GM18526 (cell line): ENCODE data around the gene BLMH.

ENCODE experiments used
- POLR2A ChIP-seq: IDR thresholded peaks from 3 replicates; pipeline ENCODE4 v1.6.1; 2011; ENCODE audit not compliant: insufficient read length; ENCODE audit errors: extremely low read depth

The BLMH gene

GRCh38 chr17:30291543-30292285, at the start of gene BLMH:
Gene BLMH (minus strand): TSS chr17:30291944. CDS start chr17:30291819, 125 bp downstream.
- TF ChIP-seq POLR2A, result peak; percentile 76

GRCh38 chr17:30340801-30341356, 49.1 kb upstream of the BLMH start:
- no peak for TF ChIP-seq POLR2A

- TF ChIP-seq POLR2A, result no peak
Observed at GRCh38 chr17:30339086-30339485, 47.3 kb upstream of the BLMH start.

GRCh38 chr17:30337393-30337999, 45.8 kb upstream of the BLMH start:
- TF ChIP-seq POLR2A, result no peak

DNA sequence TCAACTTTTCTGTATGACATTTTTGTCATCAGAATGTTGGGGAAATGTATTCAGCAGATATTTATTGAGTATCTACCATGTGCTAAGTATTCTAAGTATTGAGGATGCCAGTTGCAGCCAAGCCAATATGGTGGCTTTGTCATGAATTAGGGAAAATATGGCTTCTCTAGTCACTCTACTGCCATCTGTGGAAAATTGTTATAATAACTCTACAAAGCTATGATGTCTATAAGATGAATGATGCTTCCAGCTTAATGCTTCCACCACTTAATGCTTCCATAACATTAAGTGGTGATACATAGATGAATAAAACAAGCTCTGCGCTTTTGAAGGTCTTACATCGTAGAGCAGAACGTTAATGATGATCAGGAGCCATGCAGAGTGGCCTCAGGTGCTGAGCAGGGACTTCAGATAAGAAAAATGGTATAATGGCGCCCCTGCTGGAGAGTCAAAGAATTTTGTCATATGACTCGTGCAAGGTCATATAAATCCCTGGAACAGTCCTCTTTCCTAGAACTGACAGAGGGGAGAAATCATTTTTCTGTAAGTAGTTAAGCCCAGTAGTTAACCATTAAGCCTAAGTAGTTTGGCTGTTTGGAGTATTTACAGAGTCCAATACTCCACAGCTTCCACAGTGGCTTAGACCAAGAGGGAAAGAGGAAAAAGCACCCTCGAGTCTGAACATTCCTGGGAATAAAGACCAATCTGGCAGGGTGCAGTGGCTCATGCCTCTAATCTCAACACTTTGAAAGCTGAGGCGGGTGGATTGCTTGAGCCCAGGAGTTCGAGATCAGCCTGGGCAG, 44.8 kb upstream of the BLMH start:
- no peak for TF ChIP-seq POLR2A

GRCh38 chr17:30334421-30334820, 42.7 kb upstream of the BLMH start:
- TF ChIP-seq POLR2A, result no peak

- no peak for TF ChIP-seq POLR2A
Observed at GRCh38 chr17:30333503-30334360, 42.0 kb upstream of the BLMH start, which contains the start of gene TMIGD1. Gene TMIGD1 (minus strand): TSS chr17:30334057. CDS start chr17:30332133, 1,924 bp downstream.

GRCh38 chr17:30332057-30332542, 40.4 kb upstream of the BLMH start:
- no peak for TF ChIP-seq POLR2A

- no peak for TF ChIP-seq POLR2A
Observed at GRCh38 chr17:30326809-30327208, 35.1 kb upstream of the BLMH start.

DNA sequence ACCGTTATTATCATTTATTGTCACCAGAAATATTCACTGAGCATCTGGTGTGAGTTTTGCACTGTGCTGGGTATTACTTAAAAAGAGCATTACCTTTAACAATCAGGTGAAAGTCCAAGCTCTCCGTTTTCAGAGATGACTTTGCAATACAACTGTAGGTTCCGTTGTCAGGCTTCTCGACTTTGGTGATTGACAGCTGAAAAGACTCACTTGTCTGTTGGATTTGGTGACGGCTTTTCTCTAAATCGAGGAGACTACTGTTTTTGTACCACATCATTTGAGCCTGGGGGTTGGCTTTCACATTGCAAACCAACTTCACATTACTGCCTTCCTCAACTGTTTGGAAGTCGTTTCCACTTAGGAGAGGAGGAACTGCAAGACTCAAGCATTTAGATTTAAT, 33.0 kb upstream of the BLMH start:
- no peak for TF ChIP-seq POLR2A

- TF ChIP-seq POLR2A, result no peak
Observed at GRCh38 chr17:30323895-30324319, 32.2 kb upstream of the BLMH start.

DNA sequence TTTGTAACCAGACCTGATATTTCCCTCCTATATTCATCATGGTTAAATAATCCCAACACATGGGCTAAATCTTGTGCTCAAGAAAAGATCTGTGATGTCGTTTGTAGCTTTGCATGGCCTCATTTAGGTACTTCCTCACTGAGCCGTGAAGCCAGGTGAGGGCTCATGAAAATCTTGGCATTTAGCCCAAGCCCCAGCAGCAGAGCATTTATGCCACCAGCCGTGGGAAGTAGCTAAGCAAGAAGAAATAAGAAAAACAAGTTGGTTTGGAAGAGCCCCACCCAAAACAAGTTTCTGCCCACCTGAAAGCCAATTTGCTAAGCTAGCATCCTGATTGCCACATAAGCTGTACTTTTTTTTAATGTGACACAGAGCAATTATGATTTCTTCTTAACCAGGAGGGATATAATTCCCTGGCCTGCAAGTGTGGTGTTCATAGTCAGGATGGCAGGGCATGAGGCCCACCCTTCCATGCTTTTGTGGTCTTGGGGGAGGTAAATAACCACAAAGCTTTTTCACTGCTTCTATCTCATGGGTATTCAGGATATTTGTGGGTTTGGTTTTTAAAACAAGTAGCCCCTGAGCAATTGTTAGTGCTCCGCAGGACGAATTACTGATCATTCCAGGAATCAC, 31.6 kb upstream of the BLMH start:
- no peak for TF ChIP-seq POLR2A

DNA sequence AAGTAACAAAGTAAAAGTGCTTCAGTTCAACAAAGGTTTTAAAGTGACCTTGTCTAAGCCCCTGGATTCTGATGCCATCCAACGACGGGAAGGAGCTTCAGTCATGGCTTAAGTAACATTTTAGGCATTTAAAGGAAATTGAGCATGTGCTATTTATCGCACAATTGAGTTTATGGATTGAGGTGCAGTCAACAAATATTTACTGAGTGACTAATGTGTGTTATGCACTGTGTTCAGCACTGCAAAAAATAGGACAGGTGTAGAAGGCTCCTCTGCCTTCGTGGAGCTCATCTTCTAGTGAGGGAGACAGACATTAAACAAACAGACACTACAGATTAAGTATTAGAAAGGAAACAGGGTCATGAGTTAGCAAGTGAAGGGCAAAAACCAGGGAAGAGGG, 29.6 kb upstream of the BLMH start:
- TF ChIP-seq POLR2A, result no peak

DNA sequence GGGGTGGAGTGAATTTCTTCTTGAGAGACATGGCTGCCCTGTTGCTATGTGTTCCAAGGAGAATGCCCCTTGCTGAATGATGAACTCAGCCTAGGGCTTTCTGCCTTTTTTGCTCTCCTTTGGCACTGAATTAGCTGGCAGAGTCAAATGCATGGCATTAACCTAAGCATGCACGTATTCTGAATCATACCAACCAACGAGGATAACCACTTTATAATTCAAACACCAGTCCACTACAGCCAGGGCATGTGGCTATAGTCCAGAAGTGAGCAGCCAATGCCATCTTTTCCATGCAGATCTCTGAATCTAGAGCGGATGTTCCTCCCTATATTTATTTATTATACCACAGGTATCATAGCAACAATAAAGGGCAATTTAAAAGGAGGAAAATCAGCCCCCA, 26.4 kb upstream of the BLMH start:
- no peak for TF ChIP-seq POLR2A
